SK-N-SH (cell line): ENCODE data around the gene KCNJ4. TPM values are rescaled to one million over a fixed set of nuclear protein-coding genes. Genes with fewer than 3 reads are reported as not detected.

Experiments
- CTCF ChIA-PET: fragments of 300-600, 350-600 bp; formaldehyde crosslinking; extraction: SDS; loops from one replicate; lab custom pipeline; 2021; lab: Yijun Ruan, JAX
- POLR2A ChIA-PET: fragments of 350-600 bp; sonication (Branson Sonifier 250); formaldehyde crosslinking; extraction: SDS; loops from one replicate; lab custom pipeline; 2020; ENCODE audit warnings: antibody characterized with exemption, inconsistent platforms; lab: Yijun Ruan, JAX
- DNase-seq: peaks from one replicate; pipeline ENCODE4 v3.0.0; 2012
- H2AFZ ChIP-seq: fragments of 200-600 bp; sonication (generic); 2 replicates; pipeline ENCODE4 v1.8.1; 2016; ENCODE audit warnings: antibody characterized with exemption, mild to moderate bottlenecking, low read depth
- H3F3A ChIP-seq: fragments of 200-600 bp; sonication (generic); replicated peaks from 2 replicates; pipeline ENCODE3; 2016; ENCODE audit warnings: antibody characterized with exemption, mild to moderate bottlenecking; ENCODE audit not compliant: insufficient read depth
- H3K27ac ChIP-seq, 2 experiments: fragments of 200-500 bp in 1 of 2; fragments of 200-600 bp in 1 of 2; sonication (Bioruptor generic) in 1 of 2; sonication (generic), shearing (Covaris generic) in 1 of 2; 2 replicates each; pipeline versions ENCODE4 v1.5.1 to v1.6.1; 2014 to 2016; ENCODE audit warnings: low read depth in 2 of 2, inconsistent platforms in 1 of 2, low read length in 1 of 2, mild to moderate bottlenecking in 1 of 2, mixed read lengths in 1 of 2
- H3K27me3 ChIP-seq: fragments of 200-600 bp; sonication (generic), shearing (Covaris generic); 2 replicates; pipeline ENCODE4 v1.6.1; 2016; ENCODE audit warnings: mixed run types; ENCODE audit not compliant: insufficient read depth
- H3K36me3 ChIP-seq, 2 experiments: fragments of 200-500 bp in 1 of 2; fragments of 200-600 bp in 1 of 2; sonication (Bioruptor generic) in 1 of 2; sonication (generic) in 1 of 2; replicated peaks in 1 of 2; 2 replicates each; pipeline versions ENCODE3 to v1.5.1; 2014 to 2016; ENCODE audit warnings: low read length in 1 of 2, mild to moderate bottlenecking in 1 of 2; ENCODE audit not compliant: insufficient read depth in 2 of 2, control insufficient read depth in 1 of 2
- H3K4me1 ChIP-seq, 2 experiments: fragments of 200-500 bp in 1 of 2; fragments of 200-600 bp in 1 of 2; sonication (Bioruptor generic) in 1 of 2; sonication (generic), shearing (Covaris generic) in 1 of 2; 2 replicates each; pipeline versions ENCODE4 v1.5.1 to v1.6.1; 2014 to 2016; ENCODE audit warnings: low read depth in 1 of 2, low read length in 1 of 2, mixed run types in 1 of 2; ENCODE audit not compliant: insufficient read depth in 2 of 2, control insufficient read depth in 1 of 2
- H3K4me2 ChIP-seq: fragments of 200-600 bp; sonication (generic), shearing (Covaris generic); 2 replicates; pipeline ENCODE4 v1.6.1; 2017; ENCODE audit warnings: mixed run types
- H3K4me3 ChIP-seq, 2 experiments: fragments of 200-500 bp in 1 of 2; fragments of 200-600 bp in 1 of 2; sonication (Bioruptor generic) in 1 of 2; sonication (generic), shearing (Covaris generic) in 1 of 2; 2 replicates each; pipeline versions ENCODE4 v1.5.1 to v1.8.1; 2014 to 2016; ENCODE audit warnings: low read depth in 2 of 2, inconsistent platforms in 1 of 2, low read length in 1 of 2, mild to moderate bottlenecking in 1 of 2, mixed read lengths in 1 of 2, moderate library complexity in 1 of 2
- H3K79me2 ChIP-seq: fragments of 200-600 bp; sonication (generic); 2 replicates; pipeline ENCODE4 v1.8.1; 2017; ENCODE audit warnings: mild to moderate bottlenecking; ENCODE audit not compliant: insufficient read depth
- H3K9ac ChIP-seq: fragments of 200-600 bp; sonication (generic); 2 replicates; pipeline ENCODE4 v1.6.1; 2017; ENCODE audit warnings: mixed run types
- H3K9me2 ChIP-seq: fragments of 200-600 bp; sonication (generic); 2 replicates; pipeline ENCODE4 v1.6.1; 2017; ENCODE audit warnings: mixed run types
- H3K9me3 ChIP-seq: fragments of 200-600 bp; sonication (generic); 2 replicates; pipeline ENCODE4 v1.6.1; 2017; ENCODE audit warnings: mixed run types, mild to moderate bottlenecking, moderate library complexity
- H4K20me1 ChIP-seq: fragments of 200-600 bp; sonication (generic); 2 replicates; pipeline ENCODE4 v1.6.1; 2017; ENCODE audit warnings: mild to moderate bottlenecking, mixed run types; ENCODE audit not compliant: insufficient read depth
- CHD2 ChIP-seq: fragments of 150-350 bp; IDR thresholded peaks from 2 replicates; pipeline ENCODE4 v1.6.1; 2018; ENCODE audit warnings: low read length; ENCODE audit not compliant: partially characterized antibody
- ELF1 ChIP-seq: IDR thresholded peaks from 2 replicates; pipeline ENCODE4 v1.4.0; 2012
- EP300 ChIP-seq, 2 experiments: IDR thresholded peaks; 2 replicates each; pipeline versions ENCODE4 v1.4.0 to v1.6.1; 2012; ENCODE audit warnings: borderline replicate concordance in 1 of 2, low read depth in 1 of 2, low read length in 1 of 2
- EZH2phosphoT487 ChIP-seq: fragments of 200-600 bp; sonication (generic); IDR thresholded peaks from 2 replicates; pipeline ENCODE4 v1.6.1; 2017; ENCODE audit warnings: low read depth, mixed run types, mild to moderate bottlenecking, antibody characterized with exemption, moderate library complexity, borderline replicate concordance
- FOSL2 ChIP-seq: IDR thresholded peaks from 2 replicates; pipeline ENCODE4 v1.4.0; 2012; ENCODE audit warnings: low read depth, mild to moderate bottlenecking, moderate library complexity, borderline replicate concordance
- FOXJ3 ChIP-seq: sonication (generic); formaldehyde crosslinking; IDR thresholded peaks from 2 replicates; pipeline ENCODE4 v1.5.1; 2020; ENCODE audit warnings: mild to moderate bottlenecking, missing genetic modification reagents
- FOXM1 ChIP-seq: IDR thresholded peaks from 2 replicates; pipeline ENCODE4 v1.4.0; 2012; ENCODE audit warnings: low read depth, mild to moderate bottlenecking
- GATA2 ChIP-seq: sonication (generic); formaldehyde crosslinking; IDR thresholded peaks from 2 replicates; pipeline ENCODE4 v1.5.0; 2020; ENCODE audit warnings: mild to moderate bottlenecking, missing genetic modification reagents
- MAX ChIP-seq: IDR thresholded peaks from 2 replicates; pipeline ENCODE4 v1.4.0; 2012; ENCODE audit warnings: low read depth
- MEF2A ChIP-seq: IDR thresholded peaks from 2 replicates; pipeline ENCODE4 v1.4.0; 2012; ENCODE audit warnings: low read depth, borderline replicate concordance
- MXI1 ChIP-seq: IDR thresholded peaks from 2 replicates; pipeline ENCODE4 v1.6.1; 2012; ENCODE audit warnings: mild to moderate bottlenecking, low read depth, low read length, improper control_type of control experiment
- NFIC ChIP-seq: IDR thresholded peaks from 2 replicates; pipeline ENCODE4 v1.4.0; 2012; ENCODE audit warnings: borderline replicate concordance
- RAD21 ChIP-seq: IDR thresholded peaks from 2 replicates; pipeline ENCODE4 v1.6.1; 2012; ENCODE audit warnings: mild to moderate bottlenecking, low read length
- RCOR1 ChIP-seq: fragments of 150-350 bp; IDR thresholded peaks from 2 replicates; pipeline ENCODE4 v1.6.1; 2017; ENCODE audit warnings: antibody characterized with exemption, low read length
- RFX5 ChIP-seq: IDR thresholded peaks from 2 replicates; pipeline ENCODE4 v1.6.1; 2012; ENCODE audit warnings: mild to moderate bottlenecking, improper control_type of control experiment, low read length
- SIN3A ChIP-seq: IDR thresholded peaks from 2 replicates; pipeline ENCODE4 v1.6.1; 2012; ENCODE audit warnings: low read depth, mild to moderate bottlenecking, low read length, moderate library complexity, borderline replicate concordance
- SMC3 ChIP-seq: IDR thresholded peaks from 2 replicates; pipeline ENCODE4 v1.6.1; 2012; ENCODE audit warnings: low read depth, low read length, improper control_type of control experiment
- TAF1 ChIP-seq: IDR thresholded peaks from 2 replicates; pipeline ENCODE4 v1.6.1; 2012; ENCODE audit warnings: low read depth, mild to moderate bottlenecking, low read length, moderate library complexity, borderline replicate concordance
- TCF12 ChIP-seq: IDR thresholded peaks from 2 replicates; pipeline ENCODE4 v1.4.0; 2012
- TEAD4 ChIP-seq: IDR thresholded peaks from 2 replicates; pipeline ENCODE4 v1.4.0; 2012; ENCODE audit warnings: mild to moderate bottlenecking, borderline replicate concordance; ENCODE audit not compliant: insufficient read depth
- YY1 ChIP-seq: IDR thresholded peaks from 2 replicates; pipeline ENCODE4 v1.4.0; 2012; ENCODE audit warnings: low read depth, mild to moderate bottlenecking
- WGBS: methylation state at CpG from one replicate; pipeline ENCODE4 v1.1.6; 2017; ENCODE audit warnings: low lambda C conversion rate; 5-methylcytosine and 5-hydroxymethylcytosine counted together
- polyA plus RNA-seq, 3 experiments: library from polyadenylated mRNA; depleted of rRNA; stranded (reverse); fragments of >200 nt; gene quantifications; 2 replicates each; pipeline ENCODE4 v1.2.3, GENCODE V29; 2012
- TF ChIP-seq, protein P1 (sequence below): fragments of 150-350 bp; IDR thresholded peaks from 2 replicates; pipeline ENCODE4 v1.6.1; 2017; ENCODE audit warnings: antibody characterized with exemption, low read length, low read depth, borderline replicate concordance
- TF ChIP-seq, protein P2 (sequence below): IDR thresholded peaks from 2 replicates; pipeline ENCODE4; 2012
- TF ChIP-seq, protein P3 (sequence below): IDR thresholded peaks from 2 replicates; pipeline ENCODE4 v1.4.0; 2012; ENCODE audit warnings: low read depth, borderline replicate concordance

KCNJ4 gene
- polyA plus RNA-seq, 1 of the 3 experiments (the other 2 are of a cell fraction) = not detected

DNA sequence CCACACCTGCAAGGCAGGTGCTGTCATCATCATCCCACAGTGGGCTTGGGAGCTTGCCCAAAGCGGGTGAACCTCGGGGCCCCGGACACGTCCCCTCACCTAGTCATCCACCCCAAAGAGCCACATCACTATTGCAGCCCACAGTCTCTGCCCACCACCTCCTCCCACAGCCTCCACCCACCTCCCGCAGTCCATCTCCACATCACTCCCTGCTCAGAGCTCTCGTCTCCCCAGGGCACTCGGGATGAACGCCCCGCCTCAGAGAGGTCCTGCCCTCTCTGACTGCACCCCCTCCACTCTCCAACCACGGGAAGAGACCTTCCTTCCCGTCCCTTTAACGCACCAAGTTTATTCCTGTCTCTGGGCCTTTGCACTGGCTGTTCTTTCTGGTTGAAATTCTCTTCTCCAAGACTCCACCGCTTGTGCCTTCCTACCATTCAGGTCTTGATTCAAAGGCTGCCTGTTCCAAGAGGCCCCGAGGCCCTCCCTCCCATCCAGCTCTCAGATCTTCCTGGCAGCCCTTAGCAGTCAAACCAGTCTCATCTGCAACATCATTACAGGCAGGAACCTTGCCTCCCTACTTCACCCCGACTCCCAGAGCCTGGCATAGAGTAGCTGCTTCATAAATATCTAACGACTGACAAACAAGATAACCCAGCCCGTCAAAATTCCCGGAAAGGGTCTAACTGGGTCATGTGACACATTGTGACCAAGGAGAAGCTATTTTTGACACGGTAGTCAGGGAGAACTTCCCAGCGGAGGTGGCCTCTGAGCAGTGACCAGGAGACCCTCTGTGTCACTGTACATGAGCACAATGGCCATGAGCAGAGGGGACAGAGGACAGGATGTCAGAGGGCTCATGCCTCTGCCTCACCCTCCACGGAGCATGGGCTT lies 11.1 kb downstream of the KCNJ4 start:
- Histone ChIP-seq H4K20me1 (no peaks in the 10 kb centered on the region), H3F3A (no peaks in the 10 kb centered on the region), H3K79me2 (no peaks in the 10 kb centered on the region), H3K4me2 (no peak overlapping the region), H3K9me2 (no peaks in the 10 kb centered on the region), H2AFZ (no peak overlapping the region), H3K27me3 (no peaks in the 10 kb centered on the region), H3K9ac (no peak overlapping the region), H3K4me3 (no peak overlapping the region), H3K9me3 (no peaks in the 10 kb centered on the region), H3K4me1 (no peaks in the 10 kb centered on the region), H3K36me3 (no peaks in the 10 kb centered on the region), H3K27ac (no peak overlapping the region)
- ChIA-PET CTCF (no interaction called here), POLR2A (no interaction called here)
- DNase-seq = no peak
- WGBS = 71% methylated on average over 15 of the region's 21 CpGs
- no peak for TF ChIP-seq FOSL2
- TF ChIP-seq NFIC = no peak
- no peak for TF ChIP-seq TEAD4
- TF ChIP-seq EZH2phosphoT487 = no peak
- no peak for TF ChIP-seq MEF2A
- TF ChIP-seq FOXM1 = no peak
- TF ChIP-seq TCF12 = no peak
- TF ChIP-seq FOXJ3 = no peak
- no peak for TF ChIP-seq SMC3
- TF ChIP-seq ELF1 = no peak

DNA sequence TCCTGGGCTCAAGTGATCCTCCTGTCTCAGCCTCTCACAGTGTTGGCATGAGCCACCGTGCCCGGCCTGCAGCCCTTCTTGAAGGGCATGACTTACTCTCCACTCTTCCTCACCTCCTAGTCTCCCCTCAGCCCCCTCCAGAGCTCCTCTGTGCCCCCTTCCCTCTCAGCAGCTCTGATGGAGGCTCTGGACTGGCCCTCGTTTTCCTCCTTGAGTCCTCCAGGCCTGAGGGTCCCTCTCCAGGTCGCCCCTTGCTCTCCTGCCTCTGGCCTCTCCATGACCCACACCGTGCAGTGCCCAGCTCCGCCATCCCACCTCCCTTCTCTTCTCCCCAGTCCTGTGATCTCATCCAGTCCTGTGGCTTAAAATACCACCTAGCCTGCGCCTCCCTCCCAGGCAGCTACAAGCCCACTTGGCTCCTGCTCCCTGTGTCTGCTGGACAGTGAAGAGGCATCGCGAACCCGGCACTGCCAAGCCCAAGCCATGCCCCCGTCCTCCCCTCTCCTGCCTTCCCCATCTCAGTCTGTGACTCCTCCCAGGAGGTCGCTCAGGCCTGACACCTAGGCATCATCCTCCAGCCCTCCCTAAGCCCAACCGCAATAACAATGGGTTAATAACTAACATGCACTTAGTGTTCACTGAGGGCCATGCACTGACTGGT lies 11.9 kb downstream of the KCNJ4 start:
- CTCF ChIA-PET = no interaction called here
- H3K4me2 ChIP-seq = no peak overlapping the region
- TF ChIP-seq NFIC (no peak), SIN3A (no peak), RFX5 (no peak), MXI1 (no peak), MAX (no peak), EZH2phosphoT487 (no peak), CHD2 (no peak), RCOR1 (no peak), TAF1 (no peak), EP300 (IDR thresholded peaks at IDR 0.05; ENCODE audit: borderline replicate concordance in 1 of 2, low read depth in 1 of 2, low read length in 1 of 2) (no peak), GATA2 (no peak), RAD21 (no peak), FOSL2 (no peak), SMC3 (no peak), YY1 (no peak)
- TF ChIP-seq, protein P1, sequence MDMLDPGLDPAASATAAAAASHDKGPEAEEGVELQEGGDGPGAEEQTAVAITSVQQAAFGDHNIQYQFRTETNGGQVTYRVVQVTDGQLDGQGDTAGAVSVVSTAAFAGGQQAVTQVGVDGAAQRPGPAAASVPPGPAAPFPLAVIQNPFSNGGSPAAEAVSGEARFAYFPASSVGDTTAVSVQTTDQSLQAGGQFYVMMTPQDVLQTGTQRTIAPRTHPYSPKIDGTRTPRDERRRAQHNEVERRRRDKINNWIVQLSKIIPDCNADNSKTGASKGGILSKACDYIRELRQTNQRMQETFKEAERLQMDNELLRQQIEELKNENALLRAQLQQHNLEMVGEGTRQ = no peak
- TF ChIP-seq, protein P2, sequence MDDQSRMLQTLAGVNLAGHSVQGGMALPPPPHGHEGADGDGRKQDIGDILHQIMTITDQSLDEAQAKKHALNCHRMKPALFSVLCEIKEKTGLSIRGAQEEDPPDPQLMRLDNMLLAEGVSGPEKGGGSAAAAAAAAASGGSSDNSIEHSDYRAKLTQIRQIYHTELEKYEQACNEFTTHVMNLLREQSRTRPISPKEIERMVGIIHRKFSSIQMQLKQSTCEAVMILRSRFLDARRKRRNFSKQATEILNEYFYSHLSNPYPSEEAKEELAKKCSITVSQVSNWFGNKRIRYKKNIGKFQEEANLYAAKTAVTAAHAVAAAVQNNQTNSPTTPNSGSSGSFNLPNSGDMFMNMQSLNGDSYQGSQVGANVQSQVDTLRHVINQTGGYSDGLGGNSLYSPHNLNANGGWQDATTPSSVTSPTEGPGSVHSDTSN = no peak
- TF ChIP-seq, protein P3, sequence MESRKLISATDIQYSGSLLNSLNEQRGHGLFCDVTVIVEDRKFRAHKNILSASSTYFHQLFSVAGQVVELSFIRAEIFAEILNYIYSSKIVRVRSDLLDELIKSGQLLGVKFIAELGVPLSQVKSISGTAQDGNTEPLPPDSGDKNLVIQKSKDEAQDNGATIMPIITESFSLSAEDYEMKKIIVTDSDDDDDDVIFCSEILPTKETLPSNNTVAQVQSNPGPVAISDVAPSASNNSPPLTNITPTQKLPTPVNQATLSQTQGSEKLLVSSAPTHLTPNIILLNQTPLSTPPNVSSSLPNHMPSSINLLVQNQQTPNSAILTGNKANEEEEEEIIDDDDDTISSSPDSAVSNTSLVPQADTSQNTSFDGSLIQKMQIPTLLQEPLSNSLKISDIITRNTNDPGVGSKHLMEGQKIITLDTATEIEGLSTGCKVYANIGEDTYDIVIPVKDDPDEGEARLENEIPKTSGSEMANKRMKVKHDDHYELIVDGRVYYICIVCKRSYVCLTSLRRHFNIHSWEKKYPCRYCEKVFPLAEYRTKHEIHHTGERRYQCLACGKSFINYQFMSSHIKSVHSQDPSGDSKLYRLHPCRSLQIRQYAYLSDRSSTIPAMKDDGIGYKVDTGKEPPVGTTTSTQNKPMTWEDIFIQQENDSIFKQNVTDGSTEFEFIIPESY = no peak
- no peak overlapping the region for H3K4me3 ChIP-seq
- no peak overlapping the region for H3K27ac ChIP-seq
- no peaks in the 10 kb centered on the region for H3K9me3 ChIP-seq
- POLR2A ChIA-PET = no interaction called here
- no peak for DNase-seq
- H3K4me1 ChIP-seq = no peaks in the 10 kb centered on the region
- H3K36me3 ChIP-seq = no peaks in the 10 kb centered on the region
- no peak overlapping the region for H2AFZ ChIP-seq
- no peaks in the 10 kb centered on the region for H3F3A ChIP-seq
- H3K9ac ChIP-seq = no peak overlapping the region
- H4K20me1 ChIP-seq = no peaks in the 10 kb centered on the region
- H3K9me2 ChIP-seq = no peaks in the 10 kb centered on the region
- WGBS = 75% methylated on average over 6 of the region's 13 CpGs
- H3K27me3 ChIP-seq = no peaks in the 10 kb centered on the region
- H3K79me2 ChIP-seq = no peaks in the 10 kb centered on the region
